ENCODE data around the gene DIPK1B.
"Not testable (repeated sequence)": the region's sequence is repeated elsewhere in the genome, so short reads cannot be mapped to it uniquely, and the experiment has no call there.

DIPK1B gene

GRCh38 chr9:136696502-136696901, 15.9 kb upstream of the DIPK1B start:
- Histone ChIP-seq H3K36me3 (ENCODE audit: control insufficient read depth in 1 of 2, insufficient read depth in 2 of 2, low read length in 2 of 2) (no peaks in the 10 kb centered on the region), H3K4me1 (ENCODE audit: control insufficient read depth in 1 of 2, insufficient read depth in 2 of 2, low read length in 2 of 2) (peaks cover 4 to 5% of the 10 kb centered on the region in 2 donors), H3K4me3 (ENCODE audit: low read depth in 1 of 2, low read length in 2 of 2) (no peak overlapping the region), H3K9me3 (ENCODE audit: control insufficient read depth in 1 of 2, low read length in 2 of 2) (no peaks in the 10 kb centered on the region), H3K27ac (ENCODE audit: low read length) (no peak overlapping the region), H3K27me3 (ENCODE audit: low read depth, low read length) (no peaks in the 10 kb centered on the region)

GRCh38 chr9:136697146-136697820, 15.1 kb upstream of the DIPK1B start:
- Histone ChIP-seq H3K27me3 (ENCODE audit: low read depth, low read length) (peaks cover 4% of the 10 kb centered on the region), H3K36me3 (ENCODE audit: control insufficient read depth in 1 of 2, insufficient read depth in 2 of 2, low read length in 2 of 2) (no peaks in the 10 kb centered on the region), H3K27ac (ENCODE audit: low read length) (no peak overlapping the region), H3K4me1 (ENCODE audit: control insufficient read depth in 1 of 2, insufficient read depth in 2 of 2, low read length in 2 of 2) (peaks cover 4 to 5% of the 10 kb centered on the region in 2 donors), H3K4me3 (ENCODE audit: low read depth in 1 of 2, low read length in 2 of 2) (no peak overlapping the region), H3K9me3 (ENCODE audit: control insufficient read depth in 1 of 2, low read length in 2 of 2) (no peaks in the 10 kb centered on the region)

- Histone ChIP-seq H3K4me1 (ENCODE audit: control insufficient read depth in 1 of 2, insufficient read depth in 2 of 2, low read length in 2 of 2) (peaks cover 4 to 5% of the 10 kb centered on the region in 2 donors), H3K36me3 (ENCODE audit: control insufficient read depth in 1 of 2, insufficient read depth in 2 of 2, low read length in 2 of 2) (no peaks in the 10 kb centered on the region), H3K27ac (ENCODE audit: low read length) (no peak overlapping the region), H3K4me3 (ENCODE audit: low read depth in 1 of 2, low read length in 2 of 2) (no peak overlapping the region), H3K27me3 (ENCODE audit: low read depth, low read length) (peaks cover 4% of the 10 kb centered on the region), H3K9me3 (ENCODE audit: control insufficient read depth in 1 of 2, low read length in 2 of 2) (no peaks in the 10 kb centered on the region)
Measured at GRCh38 chr9:136697821-136698526, 14.4 kb upstream of the DIPK1B start.

GRCh38 chr9:136698635-136699246, 13.6 kb upstream of the DIPK1B start:
- Histone ChIP-seq H3K36me3 (ENCODE audit: control insufficient read depth in 1 of 2, insufficient read depth in 2 of 2, low read length in 2 of 2) (no peaks in the 10 kb centered on the region), H3K27ac (ENCODE audit: low read length) (no peak overlapping the region), H3K4me3 (ENCODE audit: low read depth in 1 of 2, low read length in 2 of 2) (no peak overlapping the region), H3K4me1 (ENCODE audit: control insufficient read depth in 1 of 2, insufficient read depth in 2 of 2, low read length in 2 of 2) (peaks cover 4 to 5% of the 10 kb centered on the region in 2 donors), H3K9me3 (ENCODE audit: control insufficient read depth in 1 of 2, low read length in 2 of 2) (no peaks in the 10 kb centered on the region), H3K27me3 (ENCODE audit: low read depth, low read length) (peaks cover 4% of the 10 kb centered on the region)

- no peaks in the 10 kb centered on the region for H3K9me3 ChIP-seq (ENCODE audit: control insufficient read depth in 1 of 2, low read length in 2 of 2)
- no peak overlapping the region for H3K4me3 ChIP-seq (ENCODE audit: low read depth in 1 of 2, low read length in 2 of 2)
- H3K36me3 ChIP-seq (ENCODE audit: control insufficient read depth in 1 of 2, insufficient read depth in 2 of 2, low read length in 2 of 2): no peaks in the 10 kb centered on the region
- H3K27me3 ChIP-seq (ENCODE audit: low read depth, low read length): peaks cover 4% of the 10 kb centered on the region
- peaks cover 4 to 5% of the 10 kb centered on the region in 2 donors for H3K4me1 ChIP-seq (ENCODE audit: control insufficient read depth in 1 of 2, insufficient read depth in 2 of 2, low read length in 2 of 2)
- no peak overlapping the region for H3K27ac ChIP-seq (ENCODE audit: low read length)
Measured at GRCh38 chr9:136700304-136700703, 12.1 kb upstream of the DIPK1B start.

- Histone ChIP-seq H3K27ac (ENCODE audit: low read length) (no peak overlapping the region), H3K36me3 (ENCODE audit: control insufficient read depth in 1 of 2, insufficient read depth in 2 of 2, low read length in 2 of 2) (no peaks in the 10 kb centered on the region), H3K4me1 (ENCODE audit: control insufficient read depth in 1 of 2, insufficient read depth in 2 of 2, low read length in 2 of 2) (peaks cover 4 to 5% of the 10 kb centered on the region in 2 donors), H3K4me3 (ENCODE audit: low read depth in 1 of 2, low read length in 2 of 2) (no peak overlapping the region), H3K9me3 (ENCODE audit: control insufficient read depth in 1 of 2, low read length in 2 of 2) (no peaks in the 10 kb centered on the region), H3K27me3 (ENCODE audit: low read depth, low read length) (peaks cover 4% of the 10 kb centered on the region)
Measured at GRCh38 chr9:136700959-136701667, 11.3 kb upstream of the DIPK1B start.

- Histone ChIP-seq H3K9me3 (ENCODE audit: control insufficient read depth in 1 of 2, low read length in 2 of 2) (no peaks in the 10 kb centered on the region), H3K36me3 (ENCODE audit: control insufficient read depth in 1 of 2, insufficient read depth in 2 of 2, low read length in 2 of 2) (no peaks in the 10 kb centered on the region), H3K27me3 (ENCODE audit: low read depth, low read length) (peaks cover 4% of the 10 kb centered on the region), H3K27ac (ENCODE audit: low read length) (no peak overlapping the region), H3K4me1 (ENCODE audit: control insufficient read depth in 1 of 2, insufficient read depth in 2 of 2, low read length in 2 of 2) (peaks cover 4 to 5% of the 10 kb centered on the region in 2 donors), H3K4me3 (ENCODE audit: low read depth in 1 of 2, low read length in 2 of 2) (no peak overlapping the region)
Measured at GRCh38 chr9:136701668-136702053, 10.7 kb upstream of the DIPK1B start.

GRCh38 chr9:136703276-136703860, 9.0 kb upstream of the DIPK1B start:
- Histone ChIP-seq H3K4me1 (ENCODE audit: control insufficient read depth in 1 of 2, insufficient read depth in 2 of 2, low read length in 2 of 2) (peaks cover 0 to 5% of the 10 kb centered on the region in 2 donors), H3K4me3 (ENCODE audit: low read depth in 1 of 2, low read length in 2 of 2) (no peak overlapping the region), H3K27ac (ENCODE audit: low read length) (no peak overlapping the region), H3K9me3 (ENCODE audit: control insufficient read depth in 1 of 2, low read length in 2 of 2) (no peaks in the 10 kb centered on the region), H3K36me3 (ENCODE audit: control insufficient read depth in 1 of 2, insufficient read depth in 2 of 2, low read length in 2 of 2) (no peaks in the 10 kb centered on the region), H3K27me3 (ENCODE audit: low read depth, low read length) (peaks cover 4% of the 10 kb centered on the region)

GRCh38 chr9:136704741-136705140, 7.6 kb upstream of the DIPK1B start:
- not testable (repeated sequence) for H3K27ac ChIP-seq (ENCODE audit: low read length); H3K36me3 ChIP-seq (ENCODE audit: control insufficient read depth in 1 of 2, insufficient read depth in 2 of 2, low read length in 2 of 2); H3K4me3 ChIP-seq (ENCODE audit: low read depth in 1 of 2, low read length in 2 of 2); H3K9me3 ChIP-seq (ENCODE audit: control insufficient read depth in 1 of 2, low read length in 2 of 2); H3K4me1 ChIP-seq (ENCODE audit: control insufficient read depth in 1 of 2, insufficient read depth in 2 of 2, low read length in 2 of 2); H3K27me3 ChIP-seq (ENCODE audit: low read depth, low read length)

GRCh38 chr9:136705564-136705963, 6.8 kb upstream of the DIPK1B start:
- Histone ChIP-seq H3K9me3 (ENCODE audit: control insufficient read depth in 1 of 2, low read length in 2 of 2) (no peaks in the 10 kb centered on the region), H3K27ac (ENCODE audit: low read length) (no peak overlapping the region), H3K36me3 (ENCODE audit: control insufficient read depth in 1 of 2, insufficient read depth in 2 of 2, low read length in 2 of 2) (no peaks in the 10 kb centered on the region), H3K27me3 (ENCODE audit: low read depth, low read length) (peaks cover 4% of the 10 kb centered on the region), H3K4me1 (ENCODE audit: control insufficient read depth in 1 of 2, insufficient read depth in 2 of 2, low read length in 2 of 2) (peaks cover 0 to 1% of the 10 kb centered on the region in 2 donors), H3K4me3 (ENCODE audit: low read depth in 1 of 2, low read length in 2 of 2) (no peak overlapping the region)

GRCh38 chr9:136707011-136707410, 5.4 kb upstream of the DIPK1B start:
- Histone ChIP-seq H3K27ac (ENCODE audit: low read length) (no peak overlapping the region), H3K9me3 (ENCODE audit: control insufficient read depth in 1 of 2, low read length in 2 of 2) (no peaks in the 10 kb centered on the region), H3K27me3 (ENCODE audit: low read depth, low read length) (no peaks in the 10 kb centered on the region), H3K4me1 (ENCODE audit: control insufficient read depth in 1 of 2, insufficient read depth in 2 of 2, low read length in 2 of 2) (peaks cover 0 to 5% of the 10 kb centered on the region in 2 donors), H3K36me3 (ENCODE audit: control insufficient read depth in 1 of 2, insufficient read depth in 2 of 2, low read length in 2 of 2) (no peaks in the 10 kb centered on the region), H3K4me3 (ENCODE audit: low read depth in 1 of 2, low read length in 2 of 2) (no peak overlapping the region)
